Measurements from ENCODE around the gene MAGEB17. TPM values are rescaled to one million over a fixed set of nuclear protein-coding genes. Genes with fewer than 3 reads are reported as not detected.

MAGEB17 gene
- total and polyA plus RNA-seq, 2 experiments from 2014 or later, result 0.14 to 0.42 TPM

DNA sequence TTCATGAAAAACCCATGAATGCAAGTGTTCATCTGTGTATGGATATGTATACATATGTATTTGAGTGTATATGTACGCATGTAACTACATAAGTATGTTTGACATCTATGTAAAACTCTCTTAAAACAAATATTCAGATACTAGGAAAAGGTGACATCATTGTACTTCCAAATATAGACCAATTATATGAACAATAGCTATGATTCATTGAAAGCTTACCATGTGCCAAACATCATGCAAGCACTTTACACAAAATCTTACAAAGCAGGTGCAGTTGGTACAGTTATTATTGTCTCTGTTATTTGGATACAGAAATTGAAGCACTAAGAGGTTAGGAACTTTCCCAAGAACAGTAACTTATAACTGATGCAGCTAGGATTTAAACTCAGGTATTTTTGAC, 21.4 kb downstream of the MAGEB17 start (continued):
- TF ChIP-seq, protein P1, sequence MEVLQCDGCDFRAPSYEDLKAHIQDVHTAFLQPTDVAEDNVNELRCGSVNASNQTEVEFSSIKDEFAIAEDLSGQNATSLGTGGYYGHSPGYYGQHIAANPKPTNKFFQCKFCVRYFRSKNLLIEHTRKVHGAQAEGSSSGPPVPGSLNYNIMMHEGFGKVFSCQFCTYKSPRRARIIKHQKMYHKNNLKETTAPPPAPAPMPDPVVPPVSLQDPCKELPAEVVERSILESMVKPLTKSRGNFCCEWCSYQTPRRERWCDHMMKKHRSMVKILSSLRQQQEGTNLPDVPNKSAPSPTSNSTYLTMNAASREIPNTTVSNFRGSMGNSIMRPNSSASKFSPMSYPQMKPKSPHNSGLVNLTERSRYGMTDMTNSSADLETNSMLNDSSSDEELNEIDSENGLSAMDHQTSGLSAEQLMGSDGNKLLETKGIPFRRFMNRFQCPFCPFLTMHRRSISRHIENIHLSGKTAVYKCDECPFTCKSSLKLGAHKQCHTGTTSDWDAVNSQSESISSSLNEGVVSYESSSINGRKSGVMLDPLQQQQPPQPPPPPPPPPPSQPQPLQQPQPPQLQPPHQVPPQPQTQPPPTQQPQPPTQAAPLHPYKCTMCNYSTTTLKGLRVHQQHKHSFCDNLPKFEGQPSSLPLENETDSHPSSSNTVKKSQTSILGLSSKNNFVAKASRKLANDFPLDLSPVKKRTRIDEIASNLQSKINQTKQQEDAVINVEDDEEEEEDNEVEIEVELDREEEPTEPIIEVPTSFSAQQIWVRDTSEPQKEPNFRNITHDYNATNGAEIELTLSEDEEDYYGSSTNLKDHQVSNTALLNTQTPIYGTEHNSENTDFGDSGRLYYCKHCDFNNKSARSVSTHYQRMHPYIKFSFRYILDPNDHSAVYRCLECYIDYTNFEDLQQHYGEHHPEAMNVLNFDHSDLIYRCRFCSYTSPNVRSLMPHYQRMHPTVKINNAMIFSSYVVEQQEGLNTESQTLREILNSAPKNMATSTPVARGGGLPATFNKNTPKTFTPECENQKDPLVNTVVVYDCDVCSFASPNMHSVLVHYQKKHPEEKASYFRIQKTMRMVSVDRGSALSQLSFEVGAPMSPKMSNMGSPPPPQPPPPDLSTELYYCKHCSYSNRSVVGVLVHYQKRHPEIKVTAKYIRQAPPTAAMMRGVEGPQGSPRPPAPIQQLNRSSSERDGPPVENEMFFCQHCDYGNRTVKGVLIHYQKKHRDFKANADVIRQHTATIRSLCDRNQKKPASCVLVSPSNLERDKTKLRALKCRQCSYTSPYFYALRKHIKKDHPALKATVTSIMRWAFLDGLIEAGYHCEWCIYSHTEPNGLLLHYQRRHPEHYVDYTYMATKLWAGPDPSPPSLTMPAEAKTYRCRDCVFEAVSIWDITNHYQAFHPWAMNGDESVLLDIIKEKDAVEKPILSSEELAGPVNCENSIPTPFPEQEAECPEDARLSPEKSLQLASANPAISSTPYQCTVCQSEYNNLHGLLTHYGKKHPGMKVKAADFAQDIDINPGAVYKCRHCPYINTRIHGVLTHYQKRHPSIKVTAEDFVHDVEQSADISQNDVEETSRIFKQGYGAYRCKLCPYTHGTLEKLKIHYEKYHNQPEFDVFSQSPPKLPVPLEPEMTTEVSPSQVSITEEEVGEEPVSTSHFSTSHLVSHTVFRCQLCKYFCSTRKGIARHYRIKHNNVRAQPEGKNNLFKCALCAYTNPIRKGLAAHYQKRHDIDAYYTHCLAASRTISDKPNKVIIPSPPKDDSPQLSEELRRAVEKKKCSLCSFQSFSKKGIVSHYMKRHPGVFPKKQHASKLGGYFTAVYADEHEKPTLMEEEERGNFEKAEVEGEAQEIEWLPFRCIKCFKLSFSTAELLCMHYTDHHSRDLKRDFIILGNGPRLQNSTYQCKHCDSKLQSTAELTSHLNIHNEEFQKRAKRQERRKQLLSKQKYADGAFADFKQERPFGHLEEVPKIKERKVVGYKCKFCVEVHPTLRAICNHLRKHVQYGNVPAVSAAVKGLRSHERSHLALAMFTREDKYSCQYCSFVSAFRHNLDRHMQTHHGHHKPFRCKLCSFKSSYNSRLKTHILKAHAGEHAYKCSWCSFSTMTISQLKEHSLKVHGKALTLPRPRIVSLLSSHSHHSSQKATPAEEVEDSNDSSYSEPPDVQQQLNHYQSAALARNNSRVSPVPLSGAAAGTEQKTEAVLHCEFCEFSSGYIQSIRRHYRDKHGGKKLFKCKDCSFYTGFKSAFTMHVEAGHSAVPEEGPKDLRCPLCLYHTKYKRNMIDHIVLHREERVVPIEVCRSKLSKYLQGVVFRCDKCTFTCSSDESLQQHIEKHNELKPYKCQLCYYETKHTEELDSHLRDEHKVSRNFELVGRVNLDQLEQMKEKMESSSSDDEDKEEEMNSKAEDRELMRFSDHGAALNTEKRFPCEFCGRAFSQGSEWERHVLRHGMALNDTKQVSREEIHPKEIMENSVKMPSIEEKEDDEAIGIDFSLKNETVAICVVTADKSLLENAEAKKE (CRISPR knock-in tag; IDR thresholded peaks at IDR 0.05), result no peak
- TF ChIP-seq EZH2phosphoT487 (IDR thresholded peaks at IDR 0.05; ENCODE audit: unreplicated experiment), result no peak
- TF ChIP-seq, protein P2, sequence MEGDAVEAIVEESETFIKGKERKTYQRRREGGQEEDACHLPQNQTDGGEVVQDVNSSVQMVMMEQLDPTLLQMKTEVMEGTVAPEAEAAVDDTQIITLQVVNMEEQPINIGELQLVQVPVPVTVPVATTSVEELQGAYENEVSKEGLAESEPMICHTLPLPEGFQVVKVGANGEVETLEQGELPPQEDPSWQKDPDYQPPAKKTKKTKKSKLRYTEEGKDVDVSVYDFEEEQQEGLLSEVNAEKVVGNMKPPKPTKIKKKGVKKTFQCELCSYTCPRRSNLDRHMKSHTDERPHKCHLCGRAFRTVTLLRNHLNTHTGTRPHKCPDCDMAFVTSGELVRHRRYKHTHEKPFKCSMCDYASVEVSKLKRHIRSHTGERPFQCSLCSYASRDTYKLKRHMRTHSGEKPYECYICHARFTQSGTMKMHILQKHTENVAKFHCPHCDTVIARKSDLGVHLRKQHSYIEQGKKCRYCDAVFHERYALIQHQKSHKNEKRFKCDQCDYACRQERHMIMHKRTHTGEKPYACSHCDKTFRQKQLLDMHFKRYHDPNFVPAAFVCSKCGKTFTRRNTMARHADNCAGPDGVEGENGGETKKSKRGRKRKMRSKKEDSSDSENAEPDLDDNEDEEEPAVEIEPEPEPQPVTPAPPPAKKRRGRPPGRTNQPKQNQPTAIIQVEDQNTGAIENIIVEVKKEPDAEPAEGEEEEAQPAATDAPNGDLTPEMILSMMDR (conservative IDR thresholded peaks at IDR 0.05; ENCODE audit: low read depth in 2 of 2), result no peak
- TF ChIP-seq STAT1 (IDR thresholded peaks at IDR 0.05; ENCODE audit: unreplicated experiment), result no peak

DNA sequence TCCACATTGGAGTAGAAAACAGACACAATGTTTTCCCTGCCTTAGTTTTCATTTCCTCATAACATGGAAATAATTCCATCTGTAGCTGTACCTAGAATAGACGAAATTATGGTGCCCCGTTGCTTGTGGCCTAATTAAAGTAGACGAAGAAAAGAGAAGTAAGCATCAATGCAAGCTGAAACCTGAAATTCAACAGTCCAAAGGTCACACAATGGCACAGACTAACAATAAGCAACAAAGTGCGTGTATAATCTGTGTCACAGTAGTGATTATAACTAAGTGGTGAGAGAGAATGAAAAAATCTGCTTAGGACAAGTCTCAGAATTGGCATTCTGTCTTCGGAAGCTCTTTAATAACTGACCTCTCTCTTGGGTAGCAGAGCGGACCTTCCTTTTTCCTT, 24.3 kb downstream of the MAGEB17 start:
- ATAC-seq (no peak), DNase-seq (ENCODE audit: low spot score) (no peak)
- Histone ChIP-seq H2AFZ (no peak overlapping the region), H3K4me1 (ENCODE audit: insufficient read depth) (peaks cover 8% of the 10 kb centered on the region), H3K79me2 (replicated peaks; ENCODE audit: insufficient read depth) (no peaks in the 10 kb centered on the region), H3F3A (replicated peaks; ENCODE audit: low read depth) (no peaks in the 10 kb centered on the region), H3K27me3 (ENCODE audit: insufficient read depth) (no peaks in the 10 kb centered on the region), H4K20me1 (replicated peaks; ENCODE audit: insufficient read depth) (no peaks in the 10 kb centered on the region), H3K36me3 (ENCODE audit: insufficient read depth) (no peaks in the 10 kb centered on the region), H3K4me2 (no peak overlapping the region), H3K9me2 (ENCODE audit: insufficient read depth) (no peaks in the 10 kb centered on the region), H3K27ac (ENCODE audit: low read depth) (no peak overlapping the region), H3K4me3 (no peak overlapping the region)
- no peaks in the 10 kb centered on the region for H3K9me3 Mint-ChIP-seq
- no peaks in the 10 kb centered on the region for H3K36me3 Mint-ChIP-seq (ENCODE audit: low read depth)
- no peak overlapping the region for H3K4me3 Mint-ChIP-seq
- H3K27ac Mint-ChIP-seq, result no peak overlapping the region
- no peaks in the 10 kb centered on the region for H3K27me3 Mint-ChIP-seq (ENCODE audit: insufficient read depth, low read depth, poor library complexity)
- H3K4me1 Mint-ChIP-seq, result peaks cover 16% of the 10 kb centered on the region
- TF ChIP-seq NANOG (IDR thresholded peaks at IDR 0.05; ENCODE audit: borderline replicate concordance) (no peak), STAT1 (IDR thresholded peaks at IDR 0.05; ENCODE audit: unreplicated experiment) (no peak), ZNF331 (CRISPR knock-in tag; IDR thresholded peaks at IDR 0.05; ENCODE audit: low read depth) (no peak), EZH2 (IDR thresholded peaks at IDR 0.05; ENCODE audit: low read depth, unreplicated experiment) (no peak), EZH2phosphoT487 (IDR thresholded peaks at IDR 0.05; ENCODE audit: unreplicated experiment) (no peak)
- TF ChIP-seq, protein P1 (CRISPR knock-in tag; IDR thresholded peaks at IDR 0.05), result no peak
